Endothelial cell of umbilical vein (primary cell): Measurements from ENCODE around the gene ADARB2. TPM values are rescaled to one million over a fixed set of nuclear protein-coding genes. Genes with fewer than 3 reads are reported as not detected.

ENCODE experiments used
- BruUV-seq: library from RNA; stranded (reverse); fragments of 400-500 nt; replicated peaks from 2 replicates; lab custom pipeline; 2021; lab: Mats Ljungman, UMichigan
- CTCF ChIA-PET: fragments of 300-600, 350-600 bp; sonication (Branson Sonifier 250); formaldehyde crosslinking; loops from one replicate; lab custom pipeline; 2021; ENCODE audit warnings: antibody characterized with exemption, inconsistent platforms; lab: Charles Lee
- POLR2A ChIA-PET: fragments of 300-600, 350-600 bp; sonication (Branson Sonifier 250); formaldehyde crosslinking; loops from one replicate; lab custom pipeline; 2021; ENCODE audit warnings: antibody characterized with exemption, inconsistent platforms; lab: Charles Lee
- DNase-seq: peaks from one replicate; pipeline ENCODE4 v3.0.0-alpha.2; 2011; ENCODE audit warnings: low read depth, low spot score
- FAIRE-seq: peaks from 2 replicates; lab custom pipeline; 2011; peaks lifted over from hg19 to GRCh38; lab: Jason Lieb, UNC
- H2AFZ ChIP-seq: 2 replicates; pipeline ENCODE4 v1.6.0; 2012; ENCODE audit warnings: low read depth, low read length, control low read depth, inconsistent platforms
- H3K27ac ChIP-seq: 2 replicates; pipeline ENCODE4 v1.5.1; 2011; ENCODE audit warnings: low read depth, mild to moderate bottlenecking, control low read depth, low read length, moderate library complexity; ENCODE audit not compliant: insufficient read depth
- H3K27me3 ChIP-seq, 2 experiments: 2 replicates each; pipeline versions ENCODE4 v1.6.0 to v1.6.1; 2011; ENCODE audit warnings: low read length in 2 of 2, mixed read lengths in 1 of 2; ENCODE audit not compliant: control insufficient read depth in 2 of 2, insufficient read depth in 2 of 2
- H3K36me3 ChIP-seq, 2 experiments: 2 replicates in 1 of 2; 3 replicates in 1 of 2; pipeline ENCODE4 v1.5.1; 2011; ENCODE audit warnings: low read length in 2 of 2, mild to moderate bottlenecking in 1 of 2, moderate library complexity in 1 of 2; ENCODE audit not compliant: control insufficient read depth in 2 of 2, insufficient read depth in 2 of 2; ENCODE audit errors: extremely low read depth in 1 of 2
- H3K4me1 ChIP-seq: 3 replicates; pipeline ENCODE4 v1.5.1; 2011; ENCODE audit warnings: mild to moderate bottlenecking, low read length; ENCODE audit not compliant: control insufficient read depth, insufficient read depth; ENCODE audit errors: extremely low read depth
- H3K4me2 ChIP-seq: 2 replicates; pipeline ENCODE4 v1.6.1; 2011; ENCODE audit warnings: low read length, control low read depth, mixed read lengths; ENCODE audit not compliant: insufficient read depth
- H3K4me3 ChIP-seq, 3 experiments: fragments of 200-600 bp in 1 of 3; sonication (generic), shearing (Covaris generic) in 1 of 3; replicated peaks in 1 of 3; 2 replicates each; pipeline ENCODE4 v1.5.1; 2011 to 2016; ENCODE audit warnings: control low read depth in 3 of 3, low read length in 3 of 3, mild to moderate bottlenecking in 2 of 3, inconsistent platforms in 1 of 3, low read depth in 1 of 3, moderate library complexity in 1 of 3; ENCODE audit not compliant: insufficient read depth in 1 of 3
- H3K79me2 ChIP-seq: 2 replicates; pipeline ENCODE4 v1.6.0; 2012; ENCODE audit warnings: low read length, inconsistent platforms; ENCODE audit not compliant: control insufficient read depth, insufficient read depth
- H3K9ac ChIP-seq: replicated peaks from 2 replicates; pipeline ENCODE3; 2011; ENCODE audit warnings: low read length, control low read depth; ENCODE audit not compliant: insufficient read depth; ENCODE audit errors: extremely low read depth
- H3K9me1 ChIP-seq: replicated peaks from 3 replicates; pipeline ENCODE4 v1.6.0; 2011; ENCODE audit warnings: mild to moderate bottlenecking, low read length; ENCODE audit not compliant: control insufficient read depth, insufficient read depth; ENCODE audit errors: extremely low read depth
- H3K9me3 ChIP-seq: replicated peaks from 2 replicates; pipeline ENCODE4 v1.5.1; 2012; ENCODE audit warnings: low read length, inconsistent platforms; ENCODE audit not compliant: control insufficient read depth, insufficient read depth
- H4K20me1 ChIP-seq: replicated peaks from 2 replicates; pipeline ENCODE3; 2011; ENCODE audit warnings: mild to moderate bottlenecking, low read length; ENCODE audit not compliant: control insufficient read depth, insufficient read depth; ENCODE audit errors: extremely low read depth
- EZH2 ChIP-seq: IDR thresholded peaks from 2 replicates; pipeline ENCODE4 v1.6.1; 2012; ENCODE audit warnings: borderline replicate concordance, low read depth, mild to moderate bottlenecking, moderate library complexity, low read length, inconsistent platforms; ENCODE audit not compliant: severe bottlenecking
- FOS ChIP-seq: IDR thresholded peaks from 2 replicates; pipeline ENCODE4 v1.6.1; 2011; ENCODE audit warnings: mild to moderate bottlenecking, low read length, moderate library complexity, borderline replicate concordance; ENCODE audit not compliant: insufficient read depth
- GATA2 ChIP-seq: IDR thresholded peaks from 2 replicates; pipeline ENCODE4 v1.7.0; 2011; ENCODE audit warnings: low read depth, mild to moderate bottlenecking, moderate library complexity, mixed read lengths, low read length; ENCODE audit not compliant: insufficient read length, insufficient read depth
- JUN ChIP-seq: IDR thresholded peaks from 2 replicates; pipeline ENCODE4 v1.6.1; 2011; ENCODE audit warnings: borderline replicate concordance, low read depth; ENCODE audit not compliant: insufficient read length, insufficient read depth
- MYC ChIP-seq: IDR thresholded peaks from one replicate; pipeline ENCODE4 v1.6.1; 2011; ENCODE audit warnings: mild to moderate bottlenecking, low read depth, low read length
- POLR2A ChIP-seq: IDR thresholded peaks from 2 replicates; pipeline ENCODE4 v1.6.1; 2012; ENCODE audit warnings: low read depth, mild to moderate bottlenecking, control low read depth, low read length
- POLR2AphosphoS5 ChIP-seq: IDR thresholded peaks from 2 replicates; pipeline ENCODE4 v1.6.1; 2012; ENCODE audit warnings: low read depth, mild to moderate bottlenecking, control low read depth, low read length, moderate library complexity; ENCODE audit not compliant: insufficient read depth
- dilution Hi-C: fragments of 300-500 bp; cut with MboI; formaldehyde crosslinking; loops from one replicate; pipeline ENCODE4 v1.15.0; 2019; ENCODE audit warnings: low sequenced_read_pairs; ENCODE audit not compliant: extremely low pct_ligation_motif_present
- intact Hi-C: fragments of 100-400 bp; cut with micrococcal nuclease; formaldehyde crosslinking; loops from one replicate; pipeline ENCODE4 v1.10.0; 2022
- polyA plus RNA-seq, 4 experiments: library from polyadenylated mRNA; depleted of rRNA in 3 of 4; stranded (reverse) in 3 of 4; unstranded in 1 of 4; fragments of >200 nt; gene quantifications; 2 replicates each; pipeline versions ENCODE4 v1.2.1 to v1.2.3, GENCODE V29; 2011 to 2012; ENCODE audit warnings: missing spikeins in 1 of 4
- total RNA-seq: library from RNA; stranded (reverse); gene quantifications from 2 replicates; pipeline ENCODE4 v1.2.3, GENCODE V29; 2021
- TF ChIP-seq, protein P1 (sequence below), 2 donors: IDR thresholded peaks; 1 replicate in 1 of 2; 2 replicates in 1 of 2; pipeline ENCODE4 v1.5.1; 2011; ENCODE audit warnings: low read length in 2 of 2, mild to moderate bottlenecking in 2 of 2, moderate library complexity in 2 of 2, control low read depth in 1 of 2, inconsistent platforms in 1 of 2, low read depth in 1 of 2; ENCODE audit not compliant: insufficient read depth in 1 of 2; ENCODE audit errors: extremely low read depth in 1 of 2
- TF ChIP-seq, protein P2 (sequence below): IDR thresholded peaks from 2 replicates; pipeline ENCODE4 v1.6.1; 2011; ENCODE audit not compliant: insufficient read depth, insufficient read length

ADARB2 gene
- total and polyA plus RNA-seq, 2 donors (not counting 3 experiments of a cell fraction or from before 2014, with no cell fraction given): not detected

DNA sequence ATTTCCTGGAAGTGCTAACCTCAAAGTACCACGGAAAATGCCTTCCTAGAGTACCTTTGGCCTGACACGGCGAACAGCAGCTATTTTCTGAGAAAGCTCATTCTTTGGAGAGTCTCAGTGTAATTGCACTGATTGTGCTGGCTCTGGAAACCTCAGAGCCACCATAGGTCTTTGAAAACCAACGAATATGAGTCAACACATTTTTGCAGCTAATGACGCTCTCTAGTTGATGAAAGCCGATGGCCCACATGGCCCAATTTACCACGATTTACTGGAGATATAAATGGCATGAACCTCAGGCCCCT lies 187.1 kb downstream of the ADARB2 start:
- ChIA-PET POLR2A (no interaction called here), CTCF (no interaction called here)
- no peaks in the 10 kb centered on the region for H3K9me1 ChIP-seq
- H2AFZ ChIP-seq: no peak overlapping the region
- no TSS peak for BruUV-seq
- TF ChIP-seq JUN: no peak
- no peak for TF ChIP-seq GATA2
- TF ChIP-seq, protein P1, sequence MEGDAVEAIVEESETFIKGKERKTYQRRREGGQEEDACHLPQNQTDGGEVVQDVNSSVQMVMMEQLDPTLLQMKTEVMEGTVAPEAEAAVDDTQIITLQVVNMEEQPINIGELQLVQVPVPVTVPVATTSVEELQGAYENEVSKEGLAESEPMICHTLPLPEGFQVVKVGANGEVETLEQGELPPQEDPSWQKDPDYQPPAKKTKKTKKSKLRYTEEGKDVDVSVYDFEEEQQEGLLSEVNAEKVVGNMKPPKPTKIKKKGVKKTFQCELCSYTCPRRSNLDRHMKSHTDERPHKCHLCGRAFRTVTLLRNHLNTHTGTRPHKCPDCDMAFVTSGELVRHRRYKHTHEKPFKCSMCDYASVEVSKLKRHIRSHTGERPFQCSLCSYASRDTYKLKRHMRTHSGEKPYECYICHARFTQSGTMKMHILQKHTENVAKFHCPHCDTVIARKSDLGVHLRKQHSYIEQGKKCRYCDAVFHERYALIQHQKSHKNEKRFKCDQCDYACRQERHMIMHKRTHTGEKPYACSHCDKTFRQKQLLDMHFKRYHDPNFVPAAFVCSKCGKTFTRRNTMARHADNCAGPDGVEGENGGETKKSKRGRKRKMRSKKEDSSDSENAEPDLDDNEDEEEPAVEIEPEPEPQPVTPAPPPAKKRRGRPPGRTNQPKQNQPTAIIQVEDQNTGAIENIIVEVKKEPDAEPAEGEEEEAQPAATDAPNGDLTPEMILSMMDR (IDR thresholded peaks at IDR 0.05; ENCODE audit: extremely low read depth in 1 of 2, insufficient read depth in 1 of 2, low read depth in 1 of 2, low read length in 2 of 2): no peak
- TF ChIP-seq FOS: no peak
- no peak for TF ChIP-seq MYC
- TF ChIP-seq POLR2A: no peak
- TF ChIP-seq EZH2: no peak
- TF ChIP-seq, protein P2, sequence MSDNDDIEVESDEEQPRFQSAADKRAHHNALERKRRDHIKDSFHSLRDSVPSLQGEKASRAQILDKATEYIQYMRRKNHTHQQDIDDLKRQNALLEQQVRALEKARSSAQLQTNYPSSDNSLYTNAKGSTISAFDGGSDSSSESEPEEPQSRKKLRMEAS: no peak
- TF ChIP-seq POLR2AphosphoS5: no peak
- H3K27me3 ChIP-seq: no peaks in the 10 kb centered on the region
- H3K27ac ChIP-seq: no peak overlapping the region
- H3K4me1 ChIP-seq: no peaks in the 10 kb centered on the region
- no peaks in the 10 kb centered on the region for H3K36me3 ChIP-seq
- no peak overlapping the region for H3K9ac ChIP-seq
- no peaks in the 10 kb centered on the region for H3K79me2 ChIP-seq
- peaks cover 5% of the 10 kb centered on the region for H3K9me3 ChIP-seq
- FAIRE-seq: no peak
- dilution Hi-C loops (no loop called here), intact Hi-C loops (no loop called here)
- H3K4me3 ChIP-seq: no peak overlapping the region
- no peak overlapping the region for H3K4me2 ChIP-seq
- no peaks in the 10 kb centered on the region for H4K20me1 ChIP-seq
- DNase-seq: no peak
